ENCODE measurements around the gene AK2.
A peak's percentile ranks its signal among the peaks of the same experiment; 100 is the strongest.
"Not testable (repeated sequence)": the region's sequence is repeated elsewhere in the genome, so short reads cannot be mapped to it uniquely, and the experiment has no call there.

AK2 gene

DNA sequence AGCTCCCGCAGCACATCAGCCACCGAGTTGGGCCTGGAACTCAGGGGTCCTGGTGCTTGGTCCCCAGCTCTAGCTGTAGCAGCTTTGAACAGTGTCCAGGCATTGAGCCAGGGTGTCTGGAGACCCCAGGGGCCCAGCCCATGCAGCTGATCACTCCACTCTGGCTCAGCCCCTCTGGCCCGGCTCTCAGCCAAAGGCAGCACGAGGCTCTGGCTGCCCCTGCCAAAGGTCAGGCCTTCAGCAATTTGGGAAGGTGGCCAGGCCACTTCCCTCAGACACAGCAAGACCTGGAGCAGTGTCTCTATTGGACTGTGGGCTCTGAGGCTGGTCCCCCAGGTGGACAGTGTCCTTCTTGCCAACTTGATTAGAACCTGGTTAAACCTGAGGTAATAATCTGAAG, 37.7 kb downstream of the AK2 start:
- no peak for DNase-seq (ENCODE audit: low read depth)

DNA sequence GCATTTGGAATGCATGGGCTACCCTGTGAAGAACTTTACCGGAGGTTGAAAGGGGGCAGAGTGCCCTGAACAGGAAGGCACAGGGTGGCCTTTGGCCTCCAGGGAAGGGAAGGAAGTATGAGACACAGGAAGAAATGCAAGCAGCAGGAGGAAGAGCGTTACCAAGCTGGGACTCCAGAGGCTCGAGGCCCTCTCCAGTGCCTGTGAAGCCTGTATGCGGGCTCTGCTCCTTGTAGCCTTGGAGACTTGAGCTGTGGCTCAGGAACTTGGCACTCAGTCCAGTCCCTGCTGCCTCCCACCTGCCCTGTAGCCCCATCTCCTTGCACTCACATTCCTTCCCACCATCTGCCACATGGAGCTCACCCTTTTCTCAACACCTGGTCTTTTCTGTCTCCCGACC, 38.6 kb downstream of the AK2 start:
- no peak for DNase-seq (ENCODE audit: low read depth)

DNA sequence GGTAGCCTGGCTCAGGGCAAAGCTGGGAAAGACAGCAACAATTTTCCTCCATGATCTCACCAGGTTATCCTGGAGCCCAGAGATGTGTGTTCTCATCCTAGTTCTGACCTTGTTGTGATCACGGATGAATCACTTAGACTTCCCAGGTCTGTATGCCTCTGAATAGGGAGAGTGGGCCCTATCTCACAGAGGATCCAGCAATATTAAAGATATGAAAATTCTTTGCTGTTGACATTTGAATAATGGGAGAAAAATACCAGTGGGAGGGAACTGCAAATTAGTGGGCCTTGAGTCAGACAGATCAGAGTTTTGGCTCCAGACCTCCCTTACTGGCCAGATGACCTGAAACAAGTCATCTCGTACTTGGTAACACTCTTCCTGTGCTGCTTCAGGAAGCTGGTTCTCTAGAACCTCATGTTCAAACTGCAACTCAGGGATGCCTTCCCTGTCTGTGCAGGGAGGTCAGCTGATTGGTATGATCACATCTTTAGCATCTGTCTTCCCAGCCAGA, 39.2 kb downstream of the AK2 start:
- DNase-seq (ENCODE audit: low read depth) = no peak

DNA sequence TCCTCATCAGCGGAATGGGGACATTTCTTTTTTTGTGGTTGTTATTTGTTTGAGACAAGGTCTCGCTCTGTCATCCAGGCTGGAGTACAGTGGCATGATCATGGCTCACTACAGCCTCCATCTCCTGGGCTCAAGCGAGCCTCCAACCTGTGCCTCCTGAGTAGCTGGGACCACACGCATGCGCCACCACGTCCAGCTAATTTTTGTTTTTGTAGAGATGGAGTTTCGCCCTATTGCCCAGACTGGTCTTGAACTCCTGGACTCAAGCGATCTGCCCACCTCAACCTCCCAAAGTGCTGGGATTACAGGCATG, 43.4 kb downstream of the AK2 start:
- not testable (repeated sequence) for DNase-seq (ENCODE audit: low read depth)

DNA sequence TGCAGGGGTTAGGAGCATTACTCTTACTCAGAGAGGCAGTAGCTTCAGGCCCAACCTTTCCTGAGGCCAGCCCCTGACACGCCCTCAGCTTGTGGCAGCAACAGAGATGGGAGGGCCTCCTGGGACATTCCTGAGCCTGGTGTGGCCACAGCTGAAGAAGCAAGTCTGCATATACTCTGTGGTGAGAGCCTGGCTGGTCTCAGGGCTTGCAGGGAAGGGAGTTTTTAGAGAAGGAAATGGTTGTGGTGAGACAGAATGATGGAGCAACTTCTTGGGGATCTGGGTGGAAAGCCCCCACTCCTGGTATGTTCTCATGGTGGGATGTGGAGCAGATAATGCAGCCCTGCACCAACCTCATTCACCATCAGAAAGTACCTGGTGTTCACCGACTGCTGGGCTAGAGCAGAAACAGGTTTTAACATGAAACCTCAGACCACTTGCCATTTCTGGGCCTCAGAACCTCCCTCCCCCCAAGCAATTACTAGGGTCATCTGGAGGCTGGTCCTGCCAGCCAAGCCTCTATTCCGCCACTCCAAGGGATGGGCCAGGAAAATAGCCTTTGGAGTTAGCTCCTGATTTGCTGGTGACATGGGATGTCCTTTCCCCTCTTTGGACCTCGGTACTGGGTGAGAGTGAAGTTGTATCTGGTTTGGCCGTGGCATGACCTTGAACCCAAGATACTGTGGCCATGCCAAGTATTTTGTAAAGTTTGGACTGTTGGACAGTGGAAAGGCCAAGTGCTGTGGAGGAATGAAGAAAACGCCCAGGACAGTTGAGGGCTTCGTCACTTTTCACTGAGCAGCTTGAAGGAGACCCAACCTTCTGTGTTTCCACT, 44.0 kb downstream of the AK2 start:
- peak; percentile 77 for DNase-seq (ENCODE audit: low read depth)

DNA sequence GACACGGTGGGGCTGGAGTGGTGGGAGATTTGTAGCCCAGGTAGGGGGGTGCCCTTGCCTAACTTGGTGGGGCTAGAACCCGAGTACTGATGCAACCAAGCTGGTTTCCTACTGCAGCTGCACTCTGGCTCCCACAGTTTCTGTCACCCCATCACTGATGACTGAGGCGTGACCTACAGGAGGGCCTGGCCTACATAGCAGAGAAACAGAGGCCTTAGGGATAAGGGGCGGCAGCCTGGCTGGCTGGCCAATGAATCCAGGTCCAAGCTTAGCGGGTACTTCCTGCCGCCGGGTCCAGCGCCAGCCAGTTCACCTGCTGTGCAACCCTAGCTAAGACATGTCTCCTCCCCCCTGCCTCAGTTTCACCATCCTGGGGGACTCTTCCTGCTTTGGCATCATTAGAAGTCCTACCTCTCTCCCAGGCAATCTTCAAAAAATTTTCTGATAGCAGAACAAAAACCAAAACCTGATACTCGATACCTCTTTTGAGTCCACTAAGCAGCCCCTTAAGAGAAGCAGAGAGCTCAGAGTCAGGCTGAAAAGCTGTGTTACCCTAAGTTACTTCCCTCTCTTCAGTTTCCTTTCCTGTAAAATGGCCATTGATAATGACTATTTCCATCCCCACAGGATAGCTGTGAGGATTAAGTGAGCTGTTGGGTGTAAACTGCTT, 44.7 kb downstream of the AK2 start:
- DNase-seq (ENCODE audit: low read depth) = no peak

DNA sequence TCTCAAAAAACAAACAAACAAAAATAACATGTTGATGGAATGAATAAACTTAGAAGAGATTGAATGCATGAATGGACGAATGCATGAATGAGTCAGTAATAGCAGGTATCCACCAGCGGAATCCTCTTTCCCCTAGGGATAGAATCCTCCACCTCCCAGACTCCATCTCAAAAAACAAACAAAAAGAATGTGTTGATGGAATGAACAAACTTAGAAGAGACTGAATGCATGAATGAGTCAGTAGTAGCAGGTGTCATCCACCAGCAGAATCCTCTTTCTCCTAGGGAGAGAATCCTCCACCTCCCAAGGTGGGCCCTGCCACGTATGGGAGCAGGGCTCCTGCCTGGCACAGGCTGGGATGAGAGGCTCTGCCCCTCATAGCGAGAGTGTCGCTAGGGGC, 45.3 kb downstream of the AK2 start:
- DNase-seq (ENCODE audit: low read depth) = no peak

DNA sequence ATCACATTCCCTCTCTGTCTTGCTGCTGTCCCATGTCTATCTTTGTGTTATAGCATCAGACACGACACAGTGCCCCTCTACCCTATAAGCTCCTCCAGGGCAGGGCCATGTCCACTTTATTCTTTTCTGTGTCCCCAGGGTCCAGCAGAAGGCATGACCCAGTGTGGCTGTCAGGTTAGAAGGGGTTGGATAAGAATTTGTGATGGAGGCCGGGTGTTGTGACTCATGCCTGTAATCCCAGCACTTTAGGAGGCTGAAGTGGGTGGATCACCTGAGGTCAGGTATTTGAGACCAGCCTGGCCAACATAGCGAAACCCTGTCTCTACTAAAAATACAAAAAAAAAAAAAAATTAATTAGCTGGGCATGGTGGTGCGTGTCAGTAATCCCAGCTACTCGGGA, 45.8 kb downstream of the AK2 start:
- no peak for DNase-seq (ENCODE audit: low read depth)

DNA sequence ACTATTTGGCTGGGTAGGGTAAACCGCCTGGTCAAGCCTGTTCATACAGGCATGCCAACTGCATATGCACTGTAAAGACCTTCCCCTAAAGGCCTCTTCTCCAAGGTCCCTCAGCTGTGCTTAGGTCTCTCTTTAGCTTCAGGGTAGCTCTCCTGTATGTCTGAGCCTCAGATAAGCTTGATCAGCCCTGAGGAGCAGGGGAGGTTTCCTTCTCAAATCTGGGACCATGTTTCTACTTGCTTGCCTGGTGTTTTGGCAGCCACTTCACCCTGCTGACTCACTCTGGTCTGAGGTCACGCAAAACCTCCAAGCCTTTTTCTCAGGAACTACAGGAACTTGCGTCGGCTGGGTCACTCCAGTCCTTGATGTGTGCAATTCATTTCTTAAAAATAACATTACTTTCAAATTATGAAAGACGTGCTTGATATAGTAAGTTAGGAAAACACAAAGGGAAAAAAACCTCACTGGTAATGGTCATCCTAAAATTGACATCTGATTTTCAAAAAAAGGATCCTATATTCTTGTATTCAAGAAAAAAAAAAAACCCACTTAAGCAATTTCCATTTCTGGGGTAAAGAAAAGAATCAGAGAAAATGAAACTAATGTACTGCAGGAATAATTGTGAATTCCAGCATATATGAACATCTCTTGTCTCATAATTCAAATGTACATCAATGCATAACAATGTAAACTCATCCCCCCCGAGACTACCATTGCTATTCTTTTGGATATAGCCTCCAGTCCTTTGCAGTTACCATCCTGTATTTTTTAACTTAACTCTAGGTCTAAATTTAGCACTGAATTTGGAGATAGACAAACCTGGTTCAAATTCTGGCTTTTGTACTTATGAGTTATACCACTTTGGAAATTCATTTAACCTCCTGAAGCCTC, 47.3 kb downstream of the AK2 start:
- peak; percentile 87 for DNase-seq (ENCODE audit: low read depth)

DNA sequence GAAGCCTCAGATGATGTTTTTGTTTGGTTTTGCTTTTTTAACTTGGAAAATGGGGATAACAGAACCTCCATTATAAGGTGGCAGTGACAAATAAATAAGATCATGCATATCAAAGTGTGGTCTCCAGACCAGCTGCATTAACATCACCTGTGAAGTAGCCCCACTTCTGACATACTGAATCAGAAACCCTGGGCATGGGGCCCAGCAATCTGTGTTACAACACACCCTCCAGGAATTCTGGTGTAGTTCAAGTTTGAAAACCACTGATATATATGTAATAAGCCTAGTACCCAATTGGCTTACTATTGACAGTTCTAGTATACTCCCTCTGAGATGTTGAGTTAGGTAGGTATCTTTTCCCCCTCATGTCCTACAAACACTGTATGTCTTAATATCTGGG, 48.0 kb downstream of the AK2 start:
- no peak for DNase-seq (ENCODE audit: low read depth)

DNA sequence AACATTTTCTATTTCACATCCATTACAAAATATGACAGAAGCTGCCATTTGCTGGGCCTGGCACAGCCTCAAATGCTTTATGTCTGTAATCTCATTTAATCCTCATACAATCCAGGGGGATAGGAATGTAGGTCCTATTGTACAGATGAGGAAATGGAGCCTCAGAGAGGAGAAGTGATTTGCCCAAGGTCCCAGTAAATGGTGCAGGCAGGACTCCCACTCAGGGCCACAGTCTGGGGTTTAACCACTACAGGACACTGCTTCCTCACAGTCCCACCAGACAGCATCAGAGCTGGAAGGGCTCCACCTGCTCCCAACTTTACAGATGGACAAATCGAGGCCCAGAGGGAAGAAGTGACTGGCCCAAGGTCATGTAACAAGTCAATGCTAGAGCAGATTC, 51.5 kb downstream of the AK2 start:
- DNase-seq (ENCODE audit: low read depth) = no peak

DNA sequence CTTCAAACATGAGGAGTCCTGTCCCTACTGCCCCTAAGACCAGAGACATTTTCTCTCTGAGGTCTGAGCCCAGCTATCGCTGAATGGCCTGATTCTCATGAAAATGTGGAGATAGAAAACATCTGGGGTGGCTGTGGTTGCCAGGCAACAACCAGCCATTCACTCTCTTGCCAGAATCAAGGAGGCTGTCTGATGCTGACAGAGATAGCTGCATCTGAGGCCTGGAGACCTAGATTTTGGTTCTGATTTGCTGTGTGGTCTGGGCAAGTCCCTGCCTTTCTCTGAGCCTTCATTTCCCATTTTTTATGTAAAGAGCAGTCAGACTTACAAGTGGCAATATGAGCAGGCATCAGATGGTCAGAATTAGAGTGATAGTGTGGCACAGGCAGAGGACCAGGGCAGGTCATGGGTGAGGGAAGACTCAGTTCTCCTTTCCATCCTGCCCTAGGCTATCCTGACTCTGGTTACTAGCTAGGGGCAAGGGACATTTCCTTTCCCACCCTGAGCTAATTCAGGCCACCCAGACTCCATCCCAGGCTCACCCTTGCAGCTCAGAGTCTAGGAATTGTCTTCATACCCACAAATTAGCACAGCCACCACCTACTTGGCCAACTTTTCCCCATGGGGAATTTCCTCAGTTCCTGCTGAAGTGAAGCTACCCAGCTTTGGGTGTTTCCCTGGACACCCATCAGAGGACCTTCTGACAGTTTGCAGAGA, 52.1 kb downstream of the AK2 start:
- peak; percentile 56 for DNase-seq (ENCODE audit: low read depth)

DNA sequence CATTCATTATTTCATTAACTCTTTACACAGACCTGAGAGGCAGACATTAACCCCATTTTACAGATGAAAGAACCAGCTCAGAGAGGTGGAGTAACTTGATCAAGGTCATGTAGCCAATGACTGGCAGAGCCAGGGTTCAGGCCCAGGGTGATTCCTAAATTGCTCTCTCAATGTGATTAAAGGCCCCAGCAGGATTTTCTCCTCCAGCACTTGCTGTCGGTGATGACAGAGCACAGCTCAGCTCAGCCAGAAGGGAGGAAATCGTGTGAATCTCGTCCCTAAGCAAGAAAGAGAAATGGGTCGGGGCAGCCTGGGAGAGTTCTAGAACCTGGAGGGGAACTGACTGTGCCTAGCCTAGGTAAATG, 52.6 kb downstream of the AK2 start:
- DNase-seq (ENCODE audit: low read depth) = no peak

DNA sequence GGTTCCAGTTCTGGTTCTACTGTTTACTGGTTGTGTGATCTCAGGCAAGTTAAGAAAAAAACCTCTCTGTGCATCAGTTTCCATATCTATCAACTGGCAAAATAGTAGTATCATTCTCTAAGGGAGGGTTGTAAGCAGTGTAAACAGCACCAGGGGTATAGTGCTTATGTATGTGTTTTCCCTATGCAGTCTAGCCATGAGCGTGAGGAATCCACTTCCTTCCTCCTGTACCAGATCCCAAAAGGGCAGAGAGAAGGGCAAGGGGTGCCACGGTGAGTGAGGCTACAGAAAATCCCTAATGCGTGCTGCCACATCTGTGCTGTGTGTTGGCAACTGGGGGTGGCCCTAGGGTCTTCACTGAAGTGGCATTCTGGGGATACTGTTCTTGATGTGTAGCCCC, 53.7 kb downstream of the AK2 start:
- no peak for DNase-seq (ENCODE audit: low read depth)

DNA sequence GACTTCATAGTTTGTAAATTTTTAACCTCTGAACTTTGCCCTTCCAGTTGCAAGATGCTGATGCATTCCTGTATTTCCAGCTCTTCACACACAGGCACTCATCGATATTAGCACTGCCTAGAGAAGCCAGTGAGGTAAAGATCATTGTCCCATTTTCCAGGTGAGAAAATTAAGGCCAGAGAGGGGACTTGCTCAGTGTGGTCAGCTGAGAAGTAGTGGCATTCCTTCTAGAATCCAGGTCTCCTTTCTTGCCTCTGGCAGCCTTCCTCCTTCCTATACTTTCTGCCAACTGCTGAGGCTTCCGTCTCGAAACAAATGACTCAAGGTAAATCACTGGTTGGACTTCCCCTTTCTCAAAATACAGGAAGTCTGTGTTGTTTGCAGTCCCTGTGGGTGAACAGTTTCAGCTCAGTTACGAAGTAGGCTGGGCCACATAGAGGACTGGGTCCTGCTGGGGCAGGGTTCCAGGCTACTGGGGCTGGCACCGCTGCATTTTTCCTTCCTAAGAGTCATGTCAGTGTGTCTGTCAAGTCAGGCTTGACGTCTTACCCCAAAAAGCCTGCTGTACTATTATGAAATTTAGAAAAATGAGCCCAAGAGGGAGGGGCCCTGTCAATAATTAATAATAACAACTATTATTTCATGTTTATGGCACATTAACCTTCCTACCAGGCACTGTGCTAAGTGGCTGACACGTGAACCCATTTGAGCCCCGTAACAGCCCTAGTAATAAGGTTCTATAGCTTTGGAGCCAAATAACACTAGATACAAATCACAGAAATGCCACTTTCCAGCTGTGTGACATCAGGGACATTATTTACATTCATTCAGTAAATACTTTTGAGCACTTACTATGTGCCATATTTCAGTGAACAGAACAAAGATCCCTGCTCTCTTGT, 55.4 kb downstream of the AK2 start:
- DNase-seq (ENCODE audit: low read depth) = peak; percentile 52

DNA sequence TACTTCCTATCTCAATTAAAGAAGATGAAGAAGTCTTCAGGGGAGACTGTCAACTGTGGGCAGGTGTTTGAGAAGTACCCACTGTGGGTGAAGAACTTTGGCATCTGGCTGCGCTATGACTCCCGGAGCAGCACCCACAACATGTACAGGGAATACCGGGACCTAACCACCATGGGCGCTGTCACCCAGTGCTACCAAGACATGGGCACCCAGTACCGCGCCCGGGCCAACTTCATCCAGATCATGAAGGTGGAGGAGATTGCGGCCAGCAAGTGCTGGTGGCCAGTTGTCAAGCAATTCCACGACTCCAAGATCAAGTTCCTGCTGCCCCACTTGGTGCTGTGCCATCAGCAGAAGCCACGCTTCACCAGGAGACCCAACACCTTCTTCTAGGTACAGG, 56.6 kb downstream of the AK2 start:
- DNase-seq (ENCODE audit: low read depth) = no peak

DNA sequence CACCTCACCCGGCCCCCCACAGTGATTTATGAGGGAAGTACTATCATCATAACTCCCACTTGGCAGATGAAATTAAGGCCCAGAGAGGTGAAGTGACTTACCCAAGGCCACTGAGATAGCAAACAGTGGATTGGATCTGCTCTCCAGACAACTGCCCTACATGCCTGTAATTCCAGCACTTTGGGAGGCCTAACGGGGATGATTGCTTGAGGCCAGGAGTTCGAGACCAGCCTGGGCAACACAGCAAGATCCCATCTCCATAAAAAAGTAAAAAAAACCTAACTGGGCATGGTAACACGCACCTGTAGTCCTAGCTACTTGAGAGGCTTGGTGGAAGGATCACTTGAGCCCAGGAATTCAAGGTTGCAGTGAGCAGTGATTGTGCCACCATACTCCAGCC, 57.8 kb downstream of the AK2 start:
- DNase-seq (ENCODE audit: low read depth) = no peak

DNA sequence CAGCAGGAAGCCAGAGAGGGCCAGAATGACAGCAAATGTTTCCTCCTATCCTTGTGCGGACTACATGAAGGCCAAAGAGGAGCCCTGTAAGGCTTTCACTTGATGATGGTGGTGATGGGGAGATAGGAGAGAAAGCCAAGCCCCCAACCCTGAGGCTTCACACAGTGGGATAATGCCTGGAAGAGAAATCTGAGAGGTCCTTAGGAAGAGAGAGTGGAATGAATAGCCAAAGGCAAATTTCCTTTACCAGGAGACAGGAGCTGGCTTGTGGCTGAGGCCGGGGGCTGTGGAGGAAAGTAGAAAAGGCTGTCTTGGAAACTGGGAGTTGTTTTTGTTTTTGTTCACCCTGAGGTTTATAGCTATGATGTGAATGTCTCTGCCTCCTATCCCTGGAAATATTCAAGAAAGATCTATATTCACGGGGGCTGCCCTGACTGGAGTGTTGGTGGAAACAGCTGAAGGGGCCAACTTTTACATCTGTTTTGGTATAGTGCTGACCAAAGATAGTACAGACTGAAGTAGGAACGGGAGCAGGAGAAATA, 59.1 kb downstream of the AK2 start:
- no peak for DNase-seq (ENCODE audit: low read depth)

DNA sequence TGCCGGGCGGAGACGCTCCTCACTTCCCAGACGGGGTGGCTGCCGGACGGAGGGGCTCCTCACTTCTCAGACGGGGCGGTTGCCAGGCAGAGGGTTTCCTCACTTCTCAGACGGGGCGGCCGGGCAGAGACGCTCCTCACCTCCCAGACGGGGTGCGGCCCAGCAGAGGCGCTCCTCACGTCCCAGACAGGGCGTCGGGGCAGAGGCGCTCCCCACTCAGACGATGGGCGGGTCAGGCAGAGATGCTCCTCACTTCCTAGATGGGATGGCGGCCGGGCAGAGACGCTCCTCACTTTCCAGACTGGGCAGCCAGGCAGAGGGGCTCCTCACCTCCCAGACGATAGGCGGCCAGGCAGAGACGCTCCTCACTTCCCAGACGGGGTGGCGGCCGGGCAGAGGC, 61.6 kb downstream of the AK2 start:
- not testable (repeated sequence) for DNase-seq (ENCODE audit: low read depth)

DNA sequence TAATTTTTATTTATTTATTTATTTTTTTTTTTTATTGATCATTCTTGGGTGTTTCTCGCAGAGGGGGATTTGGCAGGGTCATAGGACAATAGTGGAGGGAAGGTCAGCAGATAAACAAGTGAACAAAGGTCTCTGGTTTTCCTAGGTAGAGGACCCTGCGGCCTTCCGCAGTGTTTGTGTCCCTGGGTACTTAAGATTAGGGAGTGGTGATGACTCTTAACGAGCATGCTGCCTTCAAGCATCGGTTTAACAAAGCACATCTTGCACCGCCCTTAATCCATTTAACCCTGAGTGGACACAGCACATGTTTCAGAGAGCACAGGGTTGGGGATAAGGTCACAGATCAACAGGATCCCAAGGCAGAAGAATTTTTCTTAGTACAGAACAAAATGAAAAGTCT, 63.2 kb downstream of the AK2 start:
- DNase-seq (ENCODE audit: low read depth) = not testable (repeated sequence)

All from fibroblast of the conjunctiva (primary cell).